NCI-H2081 (cell line): Measurements from ENCODE around the gene LCP1.
"Not testable (repeated sequence)": the region's sequence is repeated elsewhere in the genome, so short reads cannot be mapped to it uniquely, and the experiment has no call there.

Experiments
- DNase-seq, 2 experiments: peaks; one replicate each; lab custom pipeline; 2025; lab: John Stamatoyannopoulos, UW

Gene LCP1

GRCh38 chr13:46182491-46182877 is 507 bp upstream of the LCP1 start:
- DNase-seq: no peak

GRCh38 chr13:46181377-46181839 is 569 bp downstream of the LCP1 start:
- no peak for DNase-seq

GRCh38 chr13:46179969-46180763 is 1.8 kb downstream of the LCP1 start:
- DNase-seq: no peak

GRCh38 chr13:46179491-46179908 is 2.5 kb downstream of the LCP1 start:
- DNase-seq: no peak

- DNase-seq: no peak
Measured at GRCh38 chr13:46178821-46179220, 3.2 kb downstream of the LCP1 start.

- DNase-seq: no peak
Measured at GRCh38 chr13:46178143-46178542, 3.8 kb downstream of the LCP1 start.

- no peak for DNase-seq
Measured at GRCh38 chr13:46176756-46177155, 5.2 kb downstream of the LCP1 start.

- DNase-seq: no peak
Measured at GRCh38 chr13:46173656-46174055, 8.3 kb downstream of the LCP1 start.

- DNase-seq: no peak
Measured at GRCh38 chr13:46172531-46172991, 9.4 kb downstream of the LCP1 start.

GRCh38 chr13:46171739-46172138 is 10.2 kb downstream of the LCP1 start:
- no peak for DNase-seq

GRCh38 chr13:46171217-46171616 is 10.8 kb downstream of the LCP1 start:
- no peak for DNase-seq

GRCh38 chr13:46170687-46171086 is 11.3 kb downstream of the LCP1 start:
- no peak for DNase-seq

GRCh38 chr13:46170268-46170667 is 11.7 kb downstream of the LCP1 start:
- no peak for DNase-seq

GRCh38 chr13:46169758-46170157 is 12.2 kb downstream of the LCP1 start:
- DNase-seq: no peak

- no peak for DNase-seq
Measured at GRCh38 chr13:46168783-46169182, 13.2 kb downstream of the LCP1 start.

- no peak for DNase-seq
Measured at GRCh38 chr13:46168341-46168740, 13.6 kb downstream of the LCP1 start.

GRCh38 chr13:46166947-46167610 is 14.9 kb downstream of the LCP1 start:
- no peak for DNase-seq

GRCh38 chr13:46166224-46166584 is 15.8 kb downstream of the LCP1 start:
- no peak for DNase-seq

- no peak for DNase-seq
Measured at GRCh38 chr13:46165485-46166223, 16.3 kb downstream of the LCP1 start.

- no peak for DNase-seq
Measured at GRCh38 chr13:46164661-46165060, 17.3 kb downstream of the LCP1 start.

GRCh38 chr13:46162741-46163140 is 19.2 kb downstream of the LCP1 start:
- DNase-seq: not testable (repeated sequence)

- peak; percentile 43 to 58 for DNase-seq
Measured at GRCh38 chr13:46160471-46161066, 21.4 kb downstream of the LCP1 start.
